Amniotic stem cell (primary cell): ENCODE results near the gene FAM117B.
"Not testable (repeated sequence)": the region's sequence is repeated elsewhere in the genome, so short reads cannot be mapped to it uniquely, and the experiment has no call there.

Experiments used
- DNase-seq: peaks from one replicate; lab custom pipeline; 2025; lab: John Stamatoyannopoulos, UW

FAM117B gene

DNA sequence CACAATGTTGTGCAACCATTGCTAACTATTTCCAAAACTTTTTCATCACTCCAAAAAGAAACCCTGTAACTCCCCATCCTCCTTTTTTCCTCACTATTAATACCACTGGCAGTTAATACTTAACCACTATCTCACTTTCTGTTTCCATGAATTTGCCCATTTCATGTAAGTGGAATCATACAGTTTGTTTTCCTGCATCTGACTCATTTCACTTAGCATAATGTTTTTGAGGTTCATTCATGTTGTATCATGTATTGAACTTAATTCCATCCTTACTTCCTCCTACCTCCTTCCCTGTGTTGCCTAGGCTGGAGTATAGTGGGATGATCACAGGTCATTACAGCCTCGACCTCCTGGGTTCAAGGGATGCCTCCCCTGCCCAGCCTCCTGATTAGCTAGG is 68.3 kb downstream of the FAM117B start:
- no peak for DNase-seq

DNA sequence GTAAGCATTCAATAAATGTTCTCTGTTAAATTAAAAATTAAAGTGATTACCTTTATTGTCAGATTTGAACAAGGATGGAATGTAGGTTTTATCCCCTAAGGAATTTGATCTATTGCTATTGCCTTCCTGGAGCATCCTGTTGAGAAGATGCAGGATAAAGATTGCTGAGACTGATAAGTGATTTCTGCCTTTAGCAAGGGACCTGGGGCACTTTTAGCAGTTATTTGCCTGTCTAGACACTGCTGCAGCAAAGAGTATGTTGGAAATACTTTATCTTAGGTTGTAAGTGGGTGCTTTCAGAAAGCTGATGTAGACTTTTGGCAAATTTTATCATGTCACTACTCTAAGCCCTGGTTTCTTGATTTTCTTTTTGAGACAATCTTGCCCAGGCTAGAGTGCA is 69.5 kb downstream of the FAM117B start:
- DNase-seq, result no peak

DNA sequence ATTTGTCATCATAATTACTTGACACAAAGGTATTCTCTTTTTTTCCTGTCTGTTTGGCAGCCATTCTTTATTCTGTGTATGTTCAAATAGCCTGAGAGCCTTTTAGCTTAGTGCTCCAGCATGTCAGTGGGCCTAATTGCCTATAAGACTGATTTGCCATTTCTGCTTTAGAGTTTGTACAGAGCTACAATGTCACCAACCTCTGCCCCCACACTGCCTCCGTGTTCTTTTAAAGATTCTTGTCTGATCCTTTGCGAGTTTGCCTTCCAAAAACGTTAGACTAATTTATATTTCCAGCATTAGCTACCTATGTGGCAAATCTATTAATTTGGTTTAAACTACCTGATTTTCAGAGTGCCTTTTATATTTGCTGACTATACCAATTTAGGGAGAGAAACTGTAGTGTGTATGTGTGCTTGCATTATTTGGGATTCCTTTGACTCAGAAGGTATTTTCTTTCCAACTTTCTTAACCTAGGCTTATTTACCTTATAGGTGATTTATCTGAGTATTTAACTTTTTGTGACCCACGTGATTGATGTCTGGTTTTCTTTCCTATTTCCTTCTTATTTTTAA is 70.8 kb downstream of the FAM117B start:
- DNase-seq, result no peak

DNA sequence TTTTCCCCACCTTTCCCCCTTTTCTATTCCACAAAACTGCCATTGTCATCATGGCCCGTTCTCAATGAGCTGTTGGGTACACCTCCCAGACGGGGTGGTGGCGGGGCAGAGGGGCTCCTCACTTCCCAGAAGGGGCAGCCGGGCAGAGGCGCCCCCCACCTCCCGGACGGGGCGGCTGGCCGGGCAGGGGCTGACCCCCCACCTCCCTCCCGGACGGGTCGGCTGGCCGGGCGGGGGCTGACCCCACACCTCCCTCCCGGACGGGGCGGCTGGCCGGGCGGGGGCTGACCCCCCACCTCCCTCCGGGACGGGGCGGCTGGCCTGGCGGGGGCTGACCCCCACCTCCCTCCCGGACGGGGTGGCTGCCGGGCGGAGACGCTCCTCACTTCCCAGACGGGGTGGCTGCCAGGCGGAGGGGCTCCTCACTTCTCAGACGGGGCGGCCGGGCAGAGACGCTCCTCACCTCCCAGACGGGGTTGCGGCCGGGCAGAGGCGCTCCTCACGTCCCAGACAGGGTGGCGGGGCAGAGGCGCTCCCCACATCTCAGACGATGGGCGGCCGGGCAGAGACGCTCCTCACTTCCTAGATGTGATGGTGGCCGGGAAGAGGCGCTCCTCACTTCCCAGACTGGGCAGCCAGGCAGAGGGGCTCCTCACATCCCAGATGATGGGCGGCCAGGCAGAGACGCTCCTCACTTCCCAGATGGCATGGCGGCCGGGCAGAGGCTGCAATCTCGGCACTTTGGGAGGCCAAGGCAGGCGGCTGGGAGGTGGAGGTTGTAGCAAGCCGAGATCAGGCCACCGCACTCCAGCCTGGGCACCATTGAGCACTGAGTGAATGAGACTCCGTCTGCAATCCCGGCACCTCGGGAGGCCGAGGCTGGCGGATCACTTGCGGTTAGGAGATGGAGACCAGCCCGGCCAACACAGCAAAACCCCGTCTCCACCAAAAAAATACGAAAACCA is 80.5 kb downstream of the FAM117B start:
- DNase-seq, result not testable (repeated sequence)

DNA sequence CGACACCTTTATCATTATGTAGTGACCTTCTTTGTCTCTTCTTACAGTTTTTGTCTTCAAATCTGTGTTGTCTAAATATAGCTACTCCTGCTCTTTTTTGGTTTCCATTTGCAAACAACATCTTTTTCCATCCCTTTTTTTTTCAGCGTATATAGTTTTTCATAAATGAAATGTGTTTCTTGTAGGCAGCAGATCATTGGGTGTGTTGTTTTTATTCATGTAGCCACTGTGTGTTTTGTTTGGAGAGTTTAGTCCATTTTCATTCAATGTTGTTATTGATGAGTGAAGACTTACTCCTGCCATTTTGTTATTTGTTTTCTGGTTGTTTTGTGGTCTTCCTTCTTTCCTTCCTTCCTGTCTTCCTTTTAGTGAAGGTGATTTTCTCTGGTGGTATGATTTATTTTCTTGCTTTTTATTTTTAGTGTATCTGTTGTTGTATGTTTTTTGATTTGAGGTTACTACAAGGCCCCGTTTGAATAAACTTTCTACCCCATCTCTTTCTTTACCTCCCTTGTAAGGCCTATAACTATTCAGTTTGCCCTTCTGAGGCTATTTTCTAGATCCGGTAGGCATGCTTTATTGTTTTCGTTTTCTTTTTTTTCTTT is 81.4 kb downstream of the FAM117B start:
- no peak for DNase-seq

DNA sequence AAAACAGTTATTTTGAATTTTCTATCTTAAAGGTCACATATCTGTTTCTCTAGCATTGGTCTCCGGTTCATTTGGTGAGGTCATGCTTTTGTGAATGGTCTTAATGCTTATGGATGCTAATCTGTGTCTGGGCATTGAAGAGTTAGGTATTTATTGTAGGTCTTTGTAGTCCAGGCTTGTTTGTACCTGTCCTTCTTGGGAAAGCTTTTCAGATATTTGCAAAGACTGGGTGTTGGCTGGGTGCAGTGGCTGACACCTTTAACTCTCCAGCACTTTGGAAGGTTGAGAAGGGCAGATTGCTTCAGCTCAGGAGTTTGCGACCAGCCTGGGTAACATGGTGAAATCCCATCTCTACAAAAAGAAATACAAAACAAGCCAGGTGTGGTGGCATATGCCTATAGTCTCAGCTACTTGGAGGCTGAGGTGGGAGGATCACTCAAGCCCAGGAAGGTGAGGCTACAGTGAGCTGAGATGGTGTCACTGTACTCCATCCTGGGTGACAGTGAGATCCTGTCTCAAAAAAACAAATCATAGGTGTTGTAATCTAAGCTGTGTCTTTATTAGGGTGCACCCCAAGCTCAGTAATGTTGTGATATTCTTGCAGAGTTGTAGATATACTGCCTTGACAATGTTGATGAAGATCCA is 82.3 kb downstream of the FAM117B start:
- no peak for DNase-seq

DNA sequence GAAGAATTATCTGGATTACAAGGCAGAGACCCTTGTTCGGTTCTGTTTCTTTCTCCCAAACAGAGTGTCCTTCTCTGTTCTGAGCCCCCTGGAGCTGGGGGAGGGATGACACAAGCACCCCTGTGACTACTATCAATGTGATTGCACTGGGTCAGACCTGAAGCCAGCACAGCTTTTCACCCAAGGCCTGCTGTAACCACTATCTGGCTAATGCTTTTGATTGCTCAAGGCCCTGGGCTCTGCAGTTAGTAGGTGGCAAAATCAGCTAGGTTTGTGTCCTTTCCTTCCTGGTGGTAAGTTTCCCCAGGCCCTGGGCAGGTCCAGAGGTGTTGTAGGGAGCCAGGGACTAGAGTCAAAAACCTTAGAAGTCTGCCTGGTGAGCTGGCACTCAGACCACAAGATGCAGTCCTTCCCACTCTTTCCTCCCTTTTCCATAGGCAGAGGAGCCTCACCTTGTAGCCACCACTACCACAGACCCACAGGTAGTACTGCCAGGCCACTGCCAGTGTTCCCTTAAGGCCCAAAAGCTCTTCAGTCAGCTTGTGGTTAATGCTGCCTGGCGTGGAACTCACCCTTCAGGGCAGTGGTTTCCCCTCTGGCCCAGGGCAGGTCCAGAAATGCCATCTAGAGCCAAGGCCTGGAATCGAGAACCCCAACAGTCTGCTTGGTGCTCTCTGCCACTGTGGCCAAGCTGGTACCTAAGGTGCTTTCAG is 83.0 kb downstream of the FAM117B start:
- DNase-seq, result no peak

DNA sequence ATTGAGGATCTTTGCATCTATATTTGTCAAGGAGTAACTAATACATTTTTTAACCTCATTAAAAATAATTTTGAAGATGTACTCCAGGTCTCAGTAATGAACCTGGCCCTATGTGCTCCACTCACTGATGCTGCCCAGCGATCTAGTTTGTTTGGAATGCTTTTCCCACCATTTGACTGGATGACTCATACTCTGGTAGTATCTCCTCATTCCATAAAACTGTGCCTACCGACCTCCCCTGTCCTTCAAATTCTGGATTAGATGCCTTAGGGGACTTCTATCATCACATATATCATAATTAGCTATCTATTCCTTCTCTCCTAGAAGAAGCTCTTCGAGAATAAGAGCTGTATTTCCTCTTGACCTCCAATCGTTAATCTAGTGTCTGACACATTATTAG is 83.8 kb downstream of the FAM117B start:
- peak; percentile 1 for DNase-seq

DNA sequence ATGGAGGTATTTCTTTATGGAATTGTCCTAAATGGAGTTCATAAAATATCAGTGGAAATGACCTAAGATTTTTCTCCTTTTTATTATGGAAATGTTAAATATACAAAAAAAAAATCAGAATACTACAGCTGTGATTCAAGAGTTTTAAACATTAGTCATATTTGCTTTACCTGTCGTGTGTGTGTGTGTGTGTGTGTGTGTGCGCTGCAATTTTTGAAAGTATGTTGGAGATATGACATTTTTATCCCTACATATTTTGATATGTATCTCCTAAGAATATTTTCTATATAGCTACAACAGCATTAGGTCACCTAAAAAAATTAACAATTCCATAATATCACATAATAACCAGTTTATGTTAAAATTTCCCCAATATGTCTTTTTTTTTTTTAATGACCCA is 85.5 kb downstream of the FAM117B start:
- DNase-seq, result no peak

DNA sequence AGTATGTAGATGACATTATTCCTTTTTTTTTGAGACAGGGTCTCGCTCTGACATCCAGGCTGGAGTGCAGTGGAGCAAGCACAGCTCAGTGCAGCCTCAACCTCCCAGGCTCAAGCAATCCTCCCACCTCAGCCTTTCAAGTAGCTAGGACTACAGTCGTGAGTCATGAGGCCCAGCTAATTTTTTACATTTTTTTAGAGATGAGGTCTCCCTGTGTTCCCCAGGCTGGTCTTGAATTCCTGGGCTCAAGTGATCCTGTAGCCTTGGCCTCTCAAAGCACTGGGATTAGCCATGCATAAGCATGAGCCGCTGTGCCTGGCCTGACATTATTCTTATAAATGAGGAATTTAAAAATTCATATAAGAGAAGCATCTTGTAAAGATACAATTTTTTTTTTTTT is 86.9 kb downstream of the FAM117B start:
- DNase-seq, result peak; percentile 46

DNA sequence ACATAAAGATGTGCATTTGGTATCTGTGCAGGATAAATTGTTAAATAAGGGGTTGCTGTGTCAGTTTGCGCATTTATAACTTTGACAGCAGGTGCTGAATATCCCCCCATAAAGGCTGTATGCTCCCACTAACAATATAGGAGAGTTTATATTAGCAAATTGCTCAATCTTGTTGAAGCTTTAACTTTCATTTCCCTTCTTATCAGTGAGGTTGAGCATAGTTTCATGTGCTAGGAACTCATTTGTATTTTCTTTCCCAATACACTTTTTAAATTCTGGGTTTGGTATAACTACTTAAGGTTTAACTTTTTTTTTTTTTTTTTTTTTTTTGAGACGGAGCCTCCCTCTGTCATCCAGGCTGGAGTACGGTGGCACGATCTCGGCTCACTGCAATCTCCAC is 89.0 kb downstream of the FAM117B start:
- no peak for DNase-seq

DNA sequence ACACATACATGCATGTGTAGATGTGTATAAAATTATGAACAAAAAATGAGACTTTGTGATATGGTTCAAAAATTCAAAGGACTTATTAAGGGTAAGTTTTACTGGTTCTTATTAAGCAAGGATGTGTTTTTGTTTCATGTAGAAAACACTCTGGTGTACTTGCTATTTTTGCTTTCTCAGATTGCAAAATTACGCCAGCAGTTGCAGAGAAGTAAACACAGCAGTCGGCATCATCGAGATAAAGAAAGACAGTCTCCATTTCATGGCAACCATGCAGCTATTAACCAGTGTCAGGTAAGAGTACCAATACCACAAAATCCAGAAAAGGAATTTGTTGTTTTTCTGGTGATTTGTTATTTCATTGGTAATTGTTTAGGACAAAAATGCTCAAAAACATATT is 91.3 kb downstream of the FAM117B start:
- no peak for DNase-seq

DNA sequence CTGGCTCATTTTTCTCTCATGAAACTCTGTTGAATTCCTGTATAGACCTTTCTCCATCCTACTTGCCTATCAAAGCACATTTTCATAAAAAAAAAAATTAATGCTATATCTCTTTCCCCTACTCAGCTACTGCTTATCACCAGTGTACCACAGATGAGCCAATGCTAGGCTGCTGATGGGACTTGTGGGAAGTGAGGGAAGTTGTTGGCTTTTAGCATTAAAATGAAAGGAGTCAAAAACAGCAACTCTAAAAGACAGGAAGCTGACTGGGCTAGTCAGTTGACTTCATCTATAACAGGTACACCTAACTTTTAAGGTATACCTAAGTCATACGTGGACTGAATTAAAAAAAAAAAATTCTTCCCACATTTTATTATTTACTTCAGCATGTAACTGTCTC is 102.1 kb downstream of the FAM117B start:
- DNase-seq, result no peak

DNA sequence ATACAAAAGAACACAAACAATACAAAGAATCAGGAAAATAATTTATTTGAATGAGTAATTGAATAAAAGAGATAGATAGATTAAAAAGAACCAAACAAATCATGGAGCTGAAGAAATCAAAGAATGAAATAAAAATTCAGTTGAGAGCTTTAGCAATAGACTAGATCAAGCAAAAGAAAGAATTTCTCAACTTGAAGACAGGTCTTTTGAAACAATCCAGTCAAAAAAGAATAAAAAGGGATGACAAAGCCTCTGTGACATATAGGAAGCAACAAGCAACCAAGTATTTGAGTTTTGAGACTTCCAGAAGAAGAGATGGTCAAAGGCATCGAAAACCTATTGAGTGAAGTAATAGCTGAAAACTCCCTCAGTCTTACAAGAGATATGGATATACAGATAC is 108.8 kb downstream of the FAM117B start:
- DNase-seq, result no peak

DNA sequence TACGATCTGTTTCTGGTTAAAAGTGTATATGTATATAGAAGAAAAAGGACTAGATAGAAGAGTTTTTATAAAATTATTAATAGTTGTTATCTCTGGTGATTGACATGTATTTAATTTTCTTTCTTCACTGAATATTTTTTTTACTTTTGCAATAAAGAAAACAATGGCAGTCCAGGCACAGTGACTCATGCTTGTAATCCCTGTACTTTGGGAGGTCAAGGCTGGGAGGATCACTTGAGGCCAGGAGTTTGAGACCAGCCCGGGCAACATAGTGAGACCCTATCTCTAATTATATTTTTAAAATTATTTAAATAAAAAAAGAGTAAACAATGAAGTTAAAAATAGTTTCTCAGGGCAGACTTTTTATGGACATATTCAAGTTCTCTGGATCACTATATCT is 114.7 kb downstream of the FAM117B start:
- no peak for DNase-seq

DNA sequence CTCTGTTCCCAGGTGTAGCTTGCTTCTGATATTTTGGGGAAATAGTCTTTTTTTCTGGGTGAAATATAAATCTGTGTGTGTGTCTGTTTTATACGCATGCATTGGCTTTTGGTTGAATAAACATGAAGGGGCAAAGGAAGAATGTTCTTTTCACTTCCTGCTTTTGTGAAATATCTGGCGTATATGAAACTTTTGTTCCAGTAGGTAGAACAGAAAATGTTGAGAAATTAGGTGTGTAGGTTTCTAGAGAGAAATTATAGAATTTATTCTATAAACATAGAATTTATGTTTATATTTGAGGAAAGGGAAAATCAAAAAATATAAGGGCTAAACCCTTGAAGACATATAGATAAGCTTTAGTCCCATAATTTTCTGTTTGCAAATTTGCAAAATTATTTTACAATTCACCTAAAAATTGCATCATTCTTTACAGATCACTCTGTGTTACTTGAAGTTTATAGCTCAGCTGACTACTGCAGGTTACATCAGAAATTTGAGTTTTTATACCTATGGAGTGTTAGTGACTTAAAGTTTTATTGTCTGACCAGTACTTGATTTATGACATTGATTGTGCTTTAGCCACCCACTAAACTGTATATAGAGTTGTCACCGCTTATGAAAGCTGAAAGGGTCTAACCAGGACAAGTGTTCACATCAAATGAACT is 116.1 kb downstream of the FAM117B start:
- no peak for DNase-seq

DNA sequence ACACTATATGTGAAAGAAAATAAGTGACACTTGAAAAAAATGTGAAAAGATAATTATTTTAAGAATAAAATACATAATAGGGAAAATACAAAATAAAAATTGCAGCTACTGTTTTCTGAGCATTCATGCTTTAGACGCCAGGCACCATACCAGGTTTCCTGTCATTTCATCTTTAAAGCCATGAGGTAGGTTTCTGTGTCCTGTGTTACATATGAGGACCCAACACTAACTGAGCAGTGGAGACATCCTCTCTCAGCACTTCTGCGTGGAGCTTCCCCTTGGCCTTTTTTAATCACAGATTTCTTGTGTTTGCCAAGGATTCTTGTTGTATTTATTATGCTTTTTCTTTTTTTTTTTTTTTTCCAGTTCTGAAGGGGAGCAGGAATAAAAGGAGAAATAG is 117.3 kb downstream of the FAM117B start:
- no peak for DNase-seq

DNA sequence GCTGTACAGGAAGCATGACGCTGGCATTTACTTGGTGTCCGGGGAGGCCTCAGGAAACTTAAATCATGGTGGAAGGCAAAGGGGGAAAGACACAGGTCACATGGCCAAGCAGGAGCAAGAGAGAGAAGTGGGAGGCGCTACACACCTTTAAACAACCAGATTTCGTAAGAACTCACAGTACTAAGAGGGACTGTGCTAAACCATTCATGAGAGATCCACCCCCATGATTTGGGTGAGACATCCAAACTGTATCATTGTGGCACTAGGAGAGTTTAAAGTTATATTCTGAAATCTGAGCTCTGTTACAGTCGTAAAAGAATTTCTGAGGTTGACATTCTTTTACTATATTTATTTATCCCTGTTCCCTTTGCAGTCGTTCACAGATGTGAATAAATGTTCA is 120.2 kb downstream of the FAM117B start:
- DNase-seq, result no peak

DNA sequence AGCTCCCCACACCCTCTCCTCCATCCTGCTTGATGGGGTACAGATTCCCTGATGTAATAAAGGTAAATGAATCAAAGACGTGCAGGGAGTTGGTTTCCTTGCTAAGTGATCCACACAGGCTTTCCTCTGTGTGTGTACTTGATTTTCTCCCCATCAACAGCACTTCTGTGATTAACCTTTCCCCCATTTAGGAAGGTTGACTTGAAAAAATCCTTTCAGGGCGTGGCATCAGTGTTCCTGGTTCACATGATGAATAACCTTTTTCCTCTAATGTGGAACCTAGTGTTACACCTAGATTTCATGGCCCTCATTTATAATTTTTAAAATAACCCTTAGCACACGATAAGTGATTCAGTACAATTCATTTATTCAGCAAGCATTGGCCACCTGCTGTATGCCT is 121.8 kb downstream of the FAM117B start:
- DNase-seq, result no peak

DNA sequence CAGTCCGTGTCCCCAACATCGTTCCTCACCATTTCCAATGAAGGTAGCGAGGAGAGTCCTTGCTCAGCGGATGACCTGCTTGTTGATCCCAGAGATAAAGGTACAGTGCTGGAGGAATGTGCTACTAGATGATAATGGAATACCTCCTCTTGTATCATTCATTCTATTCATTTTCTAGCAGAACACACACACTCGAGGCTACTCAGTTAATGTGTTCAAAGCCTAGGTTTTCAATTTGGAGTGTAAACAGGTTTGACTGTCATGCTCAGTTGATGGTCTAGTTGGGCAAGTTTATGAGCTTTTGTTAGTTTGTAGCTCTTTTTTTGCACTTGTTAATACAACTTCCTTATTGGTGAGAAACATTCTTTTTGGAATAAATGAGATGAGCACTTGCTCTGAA is 122.6 kb downstream of the FAM117B start:
- no peak for DNase-seq

DNA sequence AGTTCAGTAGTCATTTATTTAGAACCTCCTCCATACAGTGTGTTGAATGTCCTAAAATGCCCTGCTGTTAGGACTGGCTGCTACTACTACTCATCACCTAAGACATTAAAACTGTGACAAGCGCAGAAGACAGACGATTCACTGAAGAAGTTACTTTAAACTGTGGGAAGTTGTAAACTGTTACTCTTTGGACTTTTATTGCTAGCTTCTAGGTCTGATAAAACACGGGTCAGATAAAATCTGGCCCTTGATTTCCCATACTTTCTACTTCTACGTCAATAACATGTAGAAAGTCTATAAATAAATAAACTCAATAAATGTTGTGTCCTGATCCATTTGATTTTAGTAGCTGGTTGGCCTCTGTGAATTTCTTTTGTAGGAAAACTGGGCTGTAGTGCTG is 123.4 kb downstream of the FAM117B start:
- no peak for DNase-seq

DNA sequence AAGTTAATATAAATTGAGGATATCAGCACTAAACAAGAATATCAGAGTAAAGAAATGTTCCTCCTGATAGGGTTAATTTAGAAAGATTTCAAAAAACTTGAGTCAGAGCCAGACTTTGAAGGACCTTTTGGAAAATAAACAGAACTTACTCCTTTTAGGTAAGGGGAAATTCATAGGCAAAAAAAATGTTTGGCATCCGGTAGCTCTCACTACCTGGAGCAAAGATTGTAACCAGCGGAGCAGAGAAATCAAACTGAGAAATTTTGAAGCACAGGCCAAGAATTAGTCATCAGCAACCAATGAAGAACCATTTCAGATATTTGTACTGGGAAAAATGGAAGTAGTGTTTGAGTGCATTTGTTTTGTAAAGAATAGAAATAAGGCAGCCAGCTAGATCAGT is 123.8 kb downstream of the FAM117B start:
- no peak for DNase-seq
